Ureter (tissue), 1 donor: ENCODE measurements around the gene FBXO21. TPM values are rescaled to one million over a fixed set of nuclear protein-coding genes. Genes with fewer than 3 reads are reported as not detected.
"Not testable (repeated sequence)": the region's sequence is repeated elsewhere in the genome, so short reads cannot be mapped to it uniquely, and the experiment has no call there.

Experiments
- DNase-seq: peaks from one replicate; pipeline ENCODE4 v3.0.0-alpha.2; 2020; ENCODE audit warnings: low spot score
- total RNA-seq: library from RNA; stranded (reverse); gene quantifications from one replicate; pipeline ENCODE4 v1.2.4, GENCODE V29; 2023
- donor health status: DM: yes; HTN: yes; CAD: no.

Gene FBXO21
- total RNA-seq, 1 donor from 2014 or later: 47.1 TPM

- DNase-seq: no peak
Measured at GRCh38 chr12:117202033-117202432, 11.8 kb upstream of the FBXO21 start.

- not testable (repeated sequence) for DNase-seq
Measured at GRCh38 chr12:117199956-117200744, 9.9 kb upstream of the FBXO21 start.

- DNase-seq: not testable (repeated sequence)
Measured at GRCh38 chr12:117196334-117196733, 6.1 kb upstream of the FBXO21 start.

- not testable (repeated sequence) for DNase-seq
Measured at GRCh38 chr12:117195027-117195426, 4.8 kb upstream of the FBXO21 start.

GRCh38 chr12:117193903-117194302 lies 3.6 kb upstream of the FBXO21 start:
- no peak for DNase-seq

GRCh38 chr12:117192581-117192980 lies 2.3 kb upstream of the FBXO21 start:
- DNase-seq: not testable (repeated sequence)

GRCh38 chr12:117192057-117192456 lies 1.8 kb upstream of the FBXO21 start:
- DNase-seq: no peak

GRCh38 chr12:117189725-117190209 lies 503 bp downstream of the FBXO21 start:
- DNase-seq: peak; percentile 46

- no peak for DNase-seq
Measured at GRCh38 chr12:117188961-117189724, 1.1 kb downstream of the FBXO21 start.

GRCh38 chr12:117188121-117188665 lies 2.1 kb downstream of the FBXO21 start:
- no peak for DNase-seq

- no peak for DNase-seq
Measured at GRCh38 chr12:117187421-117187820, 2.8 kb downstream of the FBXO21 start.

- no peak for DNase-seq
Measured at GRCh38 chr12:117182866-117183265, 7.4 kb downstream of the FBXO21 start.

- not testable (repeated sequence) for DNase-seq
Measured at GRCh38 chr12:117181468-117181843, 8.8 kb downstream of the FBXO21 start.

- no peak for DNase-seq
Measured at GRCh38 chr12:117180758-117181467, 9.4 kb downstream of the FBXO21 start.

- DNase-seq: no peak
Measured at GRCh38 chr12:117178745-117179144, 11.5 kb downstream of the FBXO21 start.

GRCh38 chr12:117178301-117178700 lies 12.0 kb downstream of the FBXO21 start:
- no peak for DNase-seq

- DNase-seq: no peak
Measured at GRCh38 chr12:117172168-117172567, 18.1 kb downstream of the FBXO21 start.

GRCh38 chr12:117171499-117172162 lies 18.6 kb downstream of the FBXO21 start:
- DNase-seq: no peak

- no peak for DNase-seq
Measured at GRCh38 chr12:117169548-117169947, 20.7 kb downstream of the FBXO21 start.

GRCh38 chr12:117168976-117169375 lies 21.3 kb downstream of the FBXO21 start:
- no peak for DNase-seq

GRCh38 chr12:117167769-117168168 lies 22.5 kb downstream of the FBXO21 start:
- no peak for DNase-seq
